Inferior parietal cortex (tissue), 1 donor: ENCODE data around the gene ZCCHC7.
"Not testable (repeated sequence)": the region's sequence is repeated elsewhere in the genome, so short reads cannot be mapped to it uniquely, and the experiment has no call there.

Source experiments
- DNase-seq: peaks from one replicate; pipeline ENCODE4 v3.0.0-alpha.2; 2016; ENCODE audit errors: extremely low spot score

The ZCCHC7 gene

GRCh38 chr9:37119907-37120842 is at the start of gene ZCCHC7:
Gene ZCCHC7 (plus strand): TSS chr9:37120574.
- DNase-seq, result peak; percentile 97

- DNase-seq, result not testable (repeated sequence)
Measured at GRCh38 chr9:37074790-37075189, 45.6 kb upstream of the ZCCHC7 start.

- peak; percentile 95 for DNase-seq
Measured at GRCh38 chr9:37079370-37080164, 40.8 kb upstream of the ZCCHC7 start.

GRCh38 chr9:37080165-37080628 is 40.2 kb upstream of the ZCCHC7 start:
- not testable (repeated sequence) for DNase-seq

GRCh38 chr9:37081507-37081906 is 38.9 kb upstream of the ZCCHC7 start:
- DNase-seq, result not testable (repeated sequence)

- no peak for DNase-seq
Measured at GRCh38 chr9:37082214-37082765, 38.1 kb upstream of the ZCCHC7 start.

- no peak for DNase-seq
Measured at GRCh38 chr9:37083654-37084053, 36.7 kb upstream of the ZCCHC7 start.

- no peak for DNase-seq
Measured at GRCh38 chr9:37085233-37085632, 35.1 kb upstream of the ZCCHC7 start.

GRCh38 chr9:37092714-37093295 is 27.6 kb upstream of the ZCCHC7 start:
- DNase-seq, result not testable (repeated sequence)

- DNase-seq, result no peak
Measured at GRCh38 chr9:37094751-37095150, 25.6 kb upstream of the ZCCHC7 start.

GRCh38 chr9:37096628-37097027 is 23.7 kb upstream of the ZCCHC7 start:
- no peak for DNase-seq

GRCh38 chr9:37097294-37097693 is 23.1 kb upstream of the ZCCHC7 start:
- no peak for DNase-seq

- DNase-seq, result no peak
Measured at GRCh38 chr9:37100327-37100726, 20.0 kb upstream of the ZCCHC7 start.

- DNase-seq, result no peak
Measured at GRCh38 chr9:37100741-37101140, 19.6 kb upstream of the ZCCHC7 start.

GRCh38 chr9:37102486-37102885 is 17.9 kb upstream of the ZCCHC7 start:
- DNase-seq, result no peak

- DNase-seq, result no peak
Measured at GRCh38 chr9:37104183-37104889, 16.0 kb upstream of the ZCCHC7 start.

GRCh38 chr9:37105234-37105633 is 15.1 kb upstream of the ZCCHC7 start:
- DNase-seq, result no peak

GRCh38 chr9:37107701-37108100 is 12.7 kb upstream of the ZCCHC7 start:
- no peak for DNase-seq

GRCh38 chr9:37114442-37114841 is 5.9 kb upstream of the ZCCHC7 start:
- DNase-seq, result not testable (repeated sequence)

- DNase-seq, result no peak
Measured at GRCh38 chr9:37117956-37118355, 2.4 kb upstream of the ZCCHC7 start.

- no peak for DNase-seq
Measured at GRCh38 chr9:37119360-37119759, 1.0 kb upstream of the ZCCHC7 start.
